ENCODE results near the gene SEC24A.

DNA sequence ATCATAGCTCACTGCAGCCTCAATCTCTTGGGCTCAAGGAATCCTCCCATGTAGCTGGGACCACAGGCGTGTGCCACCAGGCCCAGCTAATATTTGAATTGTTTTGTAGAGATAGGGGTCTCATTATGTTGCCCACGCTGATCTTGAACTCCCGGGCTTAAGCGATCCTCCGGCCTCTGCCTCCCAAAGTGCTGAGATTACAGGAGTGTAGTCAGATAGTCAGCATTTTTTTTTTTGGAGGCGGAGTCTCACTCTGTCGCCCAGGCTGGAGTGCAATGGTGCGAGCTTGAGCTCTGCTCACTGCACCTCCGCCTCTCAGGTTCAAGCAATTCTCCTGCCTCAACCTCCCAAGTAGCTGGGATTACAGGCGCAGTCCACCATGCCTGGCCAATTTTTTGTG is 14.4 kb upstream of the SEC24A start:
- TF ChIP-seq, protein P1, sequence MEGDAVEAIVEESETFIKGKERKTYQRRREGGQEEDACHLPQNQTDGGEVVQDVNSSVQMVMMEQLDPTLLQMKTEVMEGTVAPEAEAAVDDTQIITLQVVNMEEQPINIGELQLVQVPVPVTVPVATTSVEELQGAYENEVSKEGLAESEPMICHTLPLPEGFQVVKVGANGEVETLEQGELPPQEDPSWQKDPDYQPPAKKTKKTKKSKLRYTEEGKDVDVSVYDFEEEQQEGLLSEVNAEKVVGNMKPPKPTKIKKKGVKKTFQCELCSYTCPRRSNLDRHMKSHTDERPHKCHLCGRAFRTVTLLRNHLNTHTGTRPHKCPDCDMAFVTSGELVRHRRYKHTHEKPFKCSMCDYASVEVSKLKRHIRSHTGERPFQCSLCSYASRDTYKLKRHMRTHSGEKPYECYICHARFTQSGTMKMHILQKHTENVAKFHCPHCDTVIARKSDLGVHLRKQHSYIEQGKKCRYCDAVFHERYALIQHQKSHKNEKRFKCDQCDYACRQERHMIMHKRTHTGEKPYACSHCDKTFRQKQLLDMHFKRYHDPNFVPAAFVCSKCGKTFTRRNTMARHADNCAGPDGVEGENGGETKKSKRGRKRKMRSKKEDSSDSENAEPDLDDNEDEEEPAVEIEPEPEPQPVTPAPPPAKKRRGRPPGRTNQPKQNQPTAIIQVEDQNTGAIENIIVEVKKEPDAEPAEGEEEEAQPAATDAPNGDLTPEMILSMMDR (IDR thresholded peaks at IDR 0.05; ENCODE audit: poor library complexity, severe bottlenecking), result no peak
- TF ChIP-seq, protein P2, sequence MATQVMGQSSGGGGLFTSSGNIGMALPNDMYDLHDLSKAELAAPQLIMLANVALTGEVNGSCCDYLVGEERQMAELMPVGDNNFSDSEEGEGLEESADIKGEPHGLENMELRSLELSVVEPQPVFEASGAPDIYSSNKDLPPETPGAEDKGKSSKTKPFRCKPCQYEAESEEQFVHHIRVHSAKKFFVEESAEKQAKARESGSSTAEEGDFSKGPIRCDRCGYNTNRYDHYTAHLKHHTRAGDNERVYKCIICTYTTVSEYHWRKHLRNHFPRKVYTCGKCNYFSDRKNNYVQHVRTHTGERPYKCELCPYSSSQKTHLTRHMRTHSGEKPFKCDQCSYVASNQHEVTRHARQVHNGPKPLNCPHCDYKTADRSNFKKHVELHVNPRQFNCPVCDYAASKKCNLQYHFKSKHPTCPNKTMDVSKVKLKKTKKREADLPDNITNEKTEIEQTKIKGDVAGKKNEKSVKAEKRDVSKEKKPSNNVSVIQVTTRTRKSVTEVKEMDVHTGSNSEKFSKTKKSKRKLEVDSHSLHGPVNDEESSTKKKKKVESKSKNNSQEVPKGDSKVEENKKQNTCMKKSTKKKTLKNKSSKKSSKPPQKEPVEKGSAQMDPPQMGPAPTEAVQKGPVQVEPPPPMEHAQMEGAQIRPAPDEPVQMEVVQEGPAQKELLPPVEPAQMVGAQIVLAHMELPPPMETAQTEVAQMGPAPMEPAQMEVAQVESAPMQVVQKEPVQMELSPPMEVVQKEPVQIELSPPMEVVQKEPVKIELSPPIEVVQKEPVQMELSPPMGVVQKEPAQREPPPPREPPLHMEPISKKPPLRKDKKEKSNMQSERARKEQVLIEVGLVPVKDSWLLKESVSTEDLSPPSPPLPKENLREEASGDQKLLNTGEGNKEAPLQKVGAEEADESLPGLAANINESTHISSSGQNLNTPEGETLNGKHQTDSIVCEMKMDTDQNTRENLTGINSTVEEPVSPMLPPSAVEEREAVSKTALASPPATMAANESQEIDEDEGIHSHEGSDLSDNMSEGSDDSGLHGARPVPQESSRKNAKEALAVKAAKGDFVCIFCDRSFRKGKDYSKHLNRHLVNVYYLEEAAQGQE (IDR thresholded peaks at IDR 0.05; ENCODE audit: borderline replicate concordance), result no peak
- TF ChIP-seq MXI1 (conservative IDR thresholded peaks at IDR 0.05; ENCODE audit: poor library complexity, severe bottlenecking) (no peak), EP300 (conservative IDR thresholded peaks at IDR 0.05; ENCODE audit: poor library complexity, severe bottlenecking) (no peak), POLR2AphosphoS5 (IDR thresholded peaks at IDR 0.05) (no peak), EZH2 (IDR thresholded peaks at IDR 0.05; ENCODE audit: borderline replicate concordance, insufficient read depth, low read length, poor library complexity, severe bottlenecking) (no peak), TAF1 (IDR thresholded peaks at IDR 0.05; ENCODE audit: low read depth) (no peak), SMC3 (conservative IDR thresholded peaks at IDR 0.05; ENCODE audit: poor library complexity) (no peak)
